GM21528 (cell line): ENCODE results near the gene KCNS3.
"Not testable (repeated sequence)": the region's sequence is repeated elsewhere in the genome, so short reads cannot be mapped to it uniquely, and the experiment has no call there.

Experiments
- ATAC-seq: cut with Tn5 transposase; IDR thresholded peaks from one replicate; pipeline ENCODE4 v1.9.1; 2021; ENCODE audit warnings: mild to moderate bottlenecking, moderate library complexity; ENCODE audit not compliant: unreplicated experiment, low FRiP score

Gene KCNS3

GRCh38 chr2:17936599-17936998, 58.1 kb downstream of the KCNS3 start:
- ATAC-seq, result no peak

GRCh38 chr2:17940091-17940630, 61.7 kb downstream of the KCNS3 start:
- no peak for ATAC-seq

- no peak for ATAC-seq
These were observed 65.0 kb downstream of the KCNS3 start for GRCh38 chr2:17943444-17943843.

GRCh38 chr2:17947113-17947512, 68.6 kb downstream of the KCNS3 start:
- no peak for ATAC-seq

- no peak for ATAC-seq
These were observed 71.5 kb downstream of the KCNS3 start for GRCh38 chr2:17950006-17950405.

- ATAC-seq, result no peak
These were observed 73.1 kb downstream of the KCNS3 start for GRCh38 chr2:17951563-17951962.

GRCh38 chr2:17958466-17959092, 80.1 kb downstream of the KCNS3 start:
- no peak for ATAC-seq

- no peak for ATAC-seq
These were observed 80.9 kb downstream of the KCNS3 start for GRCh38 chr2:17959356-17959755.

- ATAC-seq, result no peak
These were observed 81.4 kb downstream of the KCNS3 start for GRCh38 chr2:17959833-17960232.

GRCh38 chr2:17960925-17961324, 82.5 kb downstream of the KCNS3 start:
- no peak for ATAC-seq

- ATAC-seq, result no peak
These were observed 83.3 kb downstream of the KCNS3 start for GRCh38 chr2:17961789-17962188.

GRCh38 chr2:17962876-17963275, 84.4 kb downstream of the KCNS3 start:
- ATAC-seq, result no peak

GRCh38 chr2:17963571-17963970, 85.1 kb downstream of the KCNS3 start:
- not testable (repeated sequence) for ATAC-seq

- no peak for ATAC-seq
These were observed 86.7 kb downstream of the KCNS3 start for GRCh38 chr2:17965196-17965595.

- no peak for ATAC-seq
These were observed 88.3 kb downstream of the KCNS3 start for GRCh38 chr2:17966798-17967197.

GRCh38 chr2:17969661-17970060, 91.2 kb downstream of the KCNS3 start:
- ATAC-seq, result no peak

GRCh38 chr2:17971531-17972125, 93.2 kb downstream of the KCNS3 start:
- no peak for ATAC-seq

GRCh38 chr2:17972991-17973390, 94.5 kb downstream of the KCNS3 start:
- no peak for ATAC-seq

GRCh38 chr2:17975401-17975800, 96.9 kb downstream of the KCNS3 start:
- ATAC-seq, result no peak

GRCh38 chr2:17976871-17977746, 98.6 kb downstream of the KCNS3 start:
- no peak for ATAC-seq

GRCh38 chr2:17979707-17980106, 101.2 kb downstream of the KCNS3 start:
- no peak for ATAC-seq
